ENCODE measurements around the gene MIOS.
"Not testable (repeated sequence)": the region's sequence is repeated elsewhere in the genome, so short reads cannot be mapped to it uniquely, and the experiment has no call there.

Gene MIOS

DNA sequence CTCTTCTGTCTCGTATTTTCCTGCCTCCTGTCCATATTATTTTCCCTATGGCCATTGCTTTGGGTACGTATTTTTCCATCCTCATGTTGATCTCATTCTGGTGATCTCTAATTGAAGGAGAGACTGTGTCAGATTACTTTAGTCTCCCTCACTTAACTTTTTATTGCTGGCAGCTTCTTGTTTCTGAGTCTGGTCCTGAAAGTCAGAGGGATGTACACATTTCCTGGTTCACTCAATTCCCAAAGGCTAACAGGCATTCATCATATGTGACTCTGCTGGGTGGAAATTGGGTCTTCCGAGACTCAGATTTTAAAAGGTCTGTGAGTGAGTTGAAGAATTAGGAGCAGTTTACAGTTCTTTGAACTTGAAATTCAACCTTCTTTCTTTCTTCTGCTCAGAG is 84.8 kb downstream of the MIOS start:
- no peak for DNase-seq

DNA sequence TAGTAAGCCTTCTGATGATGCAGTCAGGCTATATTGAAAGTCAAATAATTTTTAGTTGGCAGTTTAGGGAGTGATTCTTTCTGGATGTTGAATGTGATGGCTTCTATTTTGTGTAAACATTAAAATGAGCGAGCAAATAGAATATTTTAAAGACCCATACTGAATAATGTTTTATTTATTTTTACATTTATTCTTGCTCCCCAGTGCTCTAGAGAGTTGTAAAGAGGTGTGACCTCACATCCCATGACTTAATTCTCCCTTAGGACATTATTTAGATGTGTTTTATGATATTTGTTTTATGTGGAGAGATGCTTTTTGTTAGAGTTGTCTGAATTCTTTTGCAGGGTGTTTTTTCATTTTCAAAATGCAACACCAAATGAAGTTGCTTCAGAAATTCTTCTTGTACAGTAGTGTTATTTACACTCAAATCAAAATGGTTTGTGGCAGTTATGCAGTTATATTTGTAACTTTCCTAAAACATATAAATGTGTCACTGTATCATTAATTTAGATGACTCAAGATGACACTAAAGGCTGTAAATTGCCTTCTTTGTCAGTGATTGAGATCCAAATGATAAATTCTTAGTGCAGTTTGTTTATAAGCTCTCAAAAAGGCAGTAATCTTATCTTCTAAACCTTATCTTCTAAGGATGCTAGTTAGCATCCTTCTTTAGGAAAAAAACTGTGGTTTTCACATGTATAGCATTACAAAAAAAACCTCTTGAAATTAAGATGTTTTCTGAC is 86.3 kb downstream of the MIOS start:
- DNase-seq, result no peak

DNA sequence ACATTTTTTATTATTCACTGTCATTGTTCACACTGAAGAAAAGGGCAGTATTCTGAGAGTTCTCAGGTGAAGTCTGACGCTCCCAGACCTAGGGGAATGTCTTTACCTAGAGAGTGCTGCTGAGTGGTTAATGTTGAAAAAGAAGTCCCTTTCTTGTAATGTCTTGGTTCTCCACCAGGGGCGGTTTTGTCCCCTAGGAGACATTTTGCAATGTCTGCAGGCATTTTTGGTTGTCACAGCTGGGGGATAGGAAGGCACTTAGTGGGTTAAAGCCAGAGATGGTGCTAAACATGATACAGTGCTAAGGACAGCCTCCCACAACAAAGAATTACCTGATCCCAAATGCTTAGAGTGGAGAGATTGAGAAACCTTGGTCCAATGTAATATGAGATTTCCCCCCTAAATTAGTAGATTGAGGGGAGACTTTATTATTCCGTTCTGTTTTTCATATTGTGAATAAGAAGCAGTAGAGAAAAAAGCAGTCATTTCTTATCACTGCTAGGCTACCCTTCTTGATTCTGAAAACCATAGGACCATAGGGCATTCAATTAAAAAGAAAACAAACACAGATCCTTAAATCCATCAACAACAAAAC is 87.0 kb downstream of the MIOS start:
- no peak for DNase-seq

DNA sequence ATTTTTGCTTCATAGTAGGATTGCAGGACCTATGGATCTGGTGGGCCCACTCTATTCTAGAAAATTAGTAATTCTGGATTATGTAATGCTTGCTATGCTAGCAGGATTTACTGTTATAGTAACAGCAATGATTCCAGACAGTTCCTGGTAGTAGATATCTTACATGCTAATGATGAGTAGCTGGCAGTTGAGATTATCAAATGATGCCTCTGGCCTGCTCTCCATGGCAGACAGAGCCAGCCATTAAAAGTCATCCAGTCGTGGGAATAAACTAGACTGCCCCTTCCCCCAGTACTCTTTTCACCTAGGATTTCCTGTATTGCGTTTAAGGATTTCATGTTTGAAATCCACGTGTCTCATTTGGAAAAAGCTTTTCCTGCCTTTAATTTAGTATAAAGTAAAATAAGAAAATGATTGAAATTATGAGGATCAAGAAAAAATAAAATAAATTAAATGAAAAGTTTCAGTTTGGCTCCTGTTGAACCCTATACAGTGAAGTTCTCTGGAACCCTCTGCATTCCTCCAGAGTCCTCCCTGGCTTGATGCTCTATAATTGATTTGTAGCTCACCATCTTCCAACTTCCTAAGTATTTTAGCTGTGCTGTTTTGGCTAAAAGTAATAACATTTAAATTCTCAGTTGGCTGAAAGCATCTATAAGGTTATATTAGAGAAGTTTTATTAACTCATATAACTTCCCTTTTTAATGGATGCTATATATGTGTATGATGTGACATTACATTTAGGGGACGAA is 88.5 kb downstream of the MIOS start:
- DNase-seq, result no peak

DNA sequence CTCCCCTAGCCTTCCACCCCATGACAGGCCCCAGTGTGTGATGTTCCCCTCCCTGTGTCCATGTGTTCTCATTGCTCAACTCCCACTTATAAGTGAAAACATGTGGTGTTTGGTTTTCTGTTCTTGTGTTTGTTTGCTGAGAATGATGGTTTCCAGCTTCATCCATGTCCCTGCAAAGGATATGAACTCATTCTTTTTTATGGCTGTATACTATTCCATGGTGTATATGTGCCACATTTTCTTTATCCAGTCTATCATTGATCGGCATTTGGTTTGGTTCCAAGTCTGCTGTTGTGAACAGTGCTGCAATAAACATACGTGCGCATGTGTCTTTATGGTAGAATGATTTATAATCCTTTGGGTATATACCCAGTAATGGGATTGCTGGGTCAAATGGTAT is 89.8 kb downstream of the MIOS start:
- DNase-seq, result not testable (repeated sequence)

Measured in NCI-H748 treated with DMSO at 0.1 percent for 48 hours (cell line).